PC-9 (cell line): ENCODE measurements around the gene ANGPTL3.

ENCODE experiments used
- EZH2 ChIP-seq: fragments of 200-600 bp; sonication (generic); IDR thresholded peaks from 2 replicates; pipeline ENCODE4 v1.8.0; 2017; ENCODE audit warnings: antibody characterized with exemption, low read depth
- TF ChIP-seq, protein P1 (sequence below): fragments of 200-600 bp; sonication (generic); conservative IDR thresholded peaks from 2 replicates; pipeline ENCODE4 v1.6.1; 2017; ENCODE audit warnings: mixed run types, antibody characterized with exemption, mild to moderate bottlenecking, moderate library complexity

GRCh38 chr1:62652387-62652786 is 55.1 kb downstream of the ANGPTL3 start:
- TF ChIP-seq, protein P1, sequence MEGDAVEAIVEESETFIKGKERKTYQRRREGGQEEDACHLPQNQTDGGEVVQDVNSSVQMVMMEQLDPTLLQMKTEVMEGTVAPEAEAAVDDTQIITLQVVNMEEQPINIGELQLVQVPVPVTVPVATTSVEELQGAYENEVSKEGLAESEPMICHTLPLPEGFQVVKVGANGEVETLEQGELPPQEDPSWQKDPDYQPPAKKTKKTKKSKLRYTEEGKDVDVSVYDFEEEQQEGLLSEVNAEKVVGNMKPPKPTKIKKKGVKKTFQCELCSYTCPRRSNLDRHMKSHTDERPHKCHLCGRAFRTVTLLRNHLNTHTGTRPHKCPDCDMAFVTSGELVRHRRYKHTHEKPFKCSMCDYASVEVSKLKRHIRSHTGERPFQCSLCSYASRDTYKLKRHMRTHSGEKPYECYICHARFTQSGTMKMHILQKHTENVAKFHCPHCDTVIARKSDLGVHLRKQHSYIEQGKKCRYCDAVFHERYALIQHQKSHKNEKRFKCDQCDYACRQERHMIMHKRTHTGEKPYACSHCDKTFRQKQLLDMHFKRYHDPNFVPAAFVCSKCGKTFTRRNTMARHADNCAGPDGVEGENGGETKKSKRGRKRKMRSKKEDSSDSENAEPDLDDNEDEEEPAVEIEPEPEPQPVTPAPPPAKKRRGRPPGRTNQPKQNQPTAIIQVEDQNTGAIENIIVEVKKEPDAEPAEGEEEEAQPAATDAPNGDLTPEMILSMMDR = no peak
- no peak for TF ChIP-seq EZH2
